ENCODE data around the gene PSMD3. TPM values are rescaled to one million over a fixed set of nuclear protein-coding genes. Genes with fewer than 3 reads are reported as not detected.
A peak's percentile ranks its signal among the peaks of the same experiment; 100 is the strongest.

PSMD3 gene
- total and polyA plus RNA-seq, 2 of the 4 experiments (the other 2 are of a cell fraction), result 123 to 155 TPM

- Histone ChIP-seq H3K9ac (ENCODE audit: low read depth, low read length) (peak overlapping the region; percentile 35; the same call in 1 of the 2 replicates), H3K18ac (ENCODE audit: low read depth, low read length) (peak overlapping the region; percentile 82), H3K14ac (replicated peaks; ENCODE audit: low read depth, low read length) (peak overlapping the region; percentile 83), H2AK9ac (replicated peaks; ENCODE audit: low read depth, low read length, poor library complexity) (peak overlapping the region; percentile 83), H2BK120ac (ENCODE audit: low read depth, low read length) (peak overlapping the region; percentile 82), H3K56ac (ENCODE audit: extremely low read depth, insufficient read depth, low read length) (peak overlapping the region; percentile 37; the same call in 1 of the 2 replicates), H4K20me1 (ENCODE audit: insufficient read depth, low read length) (no peaks in the 10 kb centered on the region; the same call in 1 of the 2 replicates), H3K27me3 (ENCODE audit: control insufficient read depth, insufficient read depth, low read length) (no peaks in the 10 kb centered on the region), H3K27ac (ENCODE audit: insufficient read depth, low read length) (peak overlapping the region; percentile 83), H3K9me1 (ENCODE audit: insufficient read depth, low read length) (peaks cover 18% of the 10 kb centered on the region), H2AK5ac (ENCODE audit: low read depth, low read length) (peak overlapping the region; percentile 87), H2BK5ac (ENCODE audit: low read depth, low read length, poor library complexity, severe bottlenecking) (peak overlapping the region; percentile 87), H3K4ac (ENCODE audit: low read depth, low read length) (peak overlapping the region; percentile 91), H3K9me3 (ENCODE audit: control insufficient read depth, insufficient read depth, low read length) (no peaks in the 10 kb centered on the region), H4K91ac (ENCODE audit: insufficient read depth, low read depth, low read length) (peak overlapping the region; percentile 67), H4K8ac (ENCODE audit: low read depth in 2 of 2, low read length in 2 of 2) (peak overlapping the region in 1 of 2 experiments; percentile 84; a peak in 2 of 4 replicates), H3K79me1 (ENCODE audit: low read depth in 1 of 2, low read length in 2 of 2) (no peaks in the 10 kb centered on the region), H2AFZ (replicated peaks; ENCODE audit: low read length, poor library complexity) (peak overlapping the region; percentile 83), H3K36me3 (ENCODE audit: control insufficient read depth, insufficient read depth, low read length) (no peaks in the 10 kb centered on the region), H3K4me2 (ENCODE audit: low read depth, low read length) (peak overlapping the region; percentile 72), H2BK20ac (ENCODE audit: low read depth, low read length) (peak overlapping the region; percentile 81), H3K4me1 (ENCODE audit: control insufficient read depth, insufficient read depth, low read length) (peaks cover 15% of the 10 kb centered on the region), H4K5ac (ENCODE audit: low read depth, low read length) (peak overlapping the region; percentile 42), H3K4me3 (ENCODE audit: insufficient read depth, low read depth, low read length) (0 out of 2 replicates have a peak overlapping the region, but pooled peaks have one; percentile 4), H2BK15ac (ENCODE audit: low read depth, low read length) (peak overlapping the region; percentile 62; the same call in 1 of the 3 replicates), H3K23ac (ENCODE audit: low read depth, low read length) (peak overlapping the region; percentile 92)
- ChIA-PET POLR2A (ENCODE audit: unreplicated experiment) (no interaction called here), CTCF (interaction anchor here (0.7 to 0.8 kb wide), 2 partner anchors 41 to 318 kb away, joined by 3 to 4 read pairs; partner anchors contain the start of gene PSMD3)
- TF ChIP-seq MXI1 (IDR thresholded peaks at IDR 0.05; ENCODE audit: borderline replicate concordance, low read depth, low read length), result no peak
- TF ChIP-seq RFX5 (IDR thresholded peaks at IDR 0.05; ENCODE audit: low read depth, low read length), result no peak
- peak; percentile 65 for TF ChIP-seq MAFK (IDR thresholded peaks at IDR 0.05; ENCODE audit: low read depth, low read length)
- TF ChIP-seq SMC3 (IDR thresholded peaks at IDR 0.05; ENCODE audit: low read depth, low read length), result peak; percentile 32
- TF ChIP-seq CTCF (conservative IDR thresholded peaks at IDR 0.05; ENCODE audit: low read depth, low read length), result peak; percentile 66
- TF ChIP-seq CEBPB (IDR thresholded peaks at IDR 0.05; ENCODE audit: low read depth, low read length), result 0 out of 2 replicates have a peak, but pooled peaks have one; percentile 11
- no peak; the same call in 1 of the 2 replicates for TF ChIP-seq MAZ (IDR thresholded peaks at IDR 0.05; ENCODE audit: borderline replicate concordance, low read depth, low read length)
- peak; percentile 82 for TF ChIP-seq NFE2L2 (IDR thresholded peaks at IDR 0.05; ENCODE audit: low read depth, low read length)
- no peak; the same call in 1 of the 2 replicates for TF ChIP-seq POLR2A (IDR thresholded peaks at IDR 0.05; ENCODE audit: low read depth, low read length)
- peak; percentile 55 for TF ChIP-seq RAD21 (IDR thresholded peaks at IDR 0.05; ENCODE audit: low read length)
- intact Hi-C loops (cut with micrococcal nuclease), result no loop called here
- ATAC-seq (ENCODE audit: low read depth) (peak; percentile 86), DNase-seq (peak; percentile 98)
- dilution Hi-C loops (cut with HindIII; ENCODE audit: low sequenced_read_pairs, unreplicated experiment), result no loop called here
- no TSS peak for BruUV-seq (replicated peaks)
- in situ Hi-C loops (cut with MboI; ENCODE audit: low sequenced_read_pairs), result no loop called here
- 67% methylated on average over 3 of the region's 6 CpGs; no CpG with 5 or more reads in 1 of the 2 experiments for WGBS, 2 experiments (ENCODE audit: extremely low coverage in 2 of 2, insufficient read length in 1 of 2)
These were observed 40.8 kb upstream of the PSMD3 start for GRCh38 chr17:39939588-39940419.
